NCI-H524 (cell line): ENCODE results near the gene NKX2-3.
A peak's percentile ranks its signal among the peaks of the same experiment; 100 is the strongest.

Experiments
- DNase-seq, 2 experiments: peaks; one replicate each; lab custom pipeline; 2025; lab: John Stamatoyannopoulos, UW

The NKX2-3 gene

GRCh38 chr10:99532687-99533495 is at the start of gene NKX2-3:
Gene NKX2-3, plus strand, starts transcription at chr10:99532942. Its CDS starts 190 bp downstream, at chr10:99533132.
- DNase-seq = peak in 1 of 2 experiments; percentile 66

DNA sequence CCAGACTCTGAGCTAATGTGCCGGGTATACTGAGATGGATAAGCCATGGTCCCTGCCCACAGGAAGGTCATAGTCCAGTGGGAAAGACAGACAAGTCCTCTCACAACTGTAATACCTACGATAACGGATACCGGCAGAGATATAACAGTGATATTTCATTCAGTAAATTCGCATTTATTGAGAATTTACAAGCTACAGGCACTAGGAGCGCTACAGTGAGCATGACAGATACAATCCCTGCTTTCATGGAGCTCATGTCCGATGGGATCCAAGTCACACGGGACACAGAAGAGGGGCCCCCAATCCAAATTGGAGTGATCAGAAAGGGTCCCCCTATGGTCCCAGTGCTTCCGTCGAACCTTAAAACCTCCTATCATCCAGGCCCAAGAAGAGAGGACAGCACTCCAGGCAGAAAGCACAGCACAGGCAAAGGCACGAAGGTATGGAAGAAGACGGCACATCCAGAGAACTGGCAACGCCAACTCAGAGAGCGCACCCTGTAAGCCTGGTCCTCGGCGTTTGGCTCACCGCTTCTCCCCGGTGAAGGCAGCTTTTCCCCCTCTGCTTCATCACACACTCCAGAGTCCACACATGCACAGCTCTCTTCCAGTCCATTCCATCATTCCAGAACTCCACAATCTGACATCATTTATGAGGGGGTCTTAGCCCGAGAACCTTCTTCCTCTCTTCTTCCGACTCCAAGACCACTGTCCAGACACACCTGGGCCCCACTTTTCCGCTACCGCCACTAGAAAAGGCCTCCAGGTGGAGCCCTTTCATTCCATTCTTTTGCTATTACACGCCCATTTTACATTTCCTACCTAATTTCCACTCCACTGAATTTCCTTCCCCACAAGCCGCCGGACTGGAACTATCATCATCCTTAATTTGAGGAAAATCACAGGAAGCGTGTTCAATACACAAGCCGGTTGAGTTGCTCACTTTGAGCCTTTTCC is 47.8 kb upstream of the NKX2-3 start:
- peak in 1 of 2 experiments; percentile 0 for DNase-seq

- DNase-seq = no peak
Observed at GRCh38 chr10:99487125-99487807, 45.5 kb upstream of the NKX2-3 start.

GRCh38 chr10:99489271-99489670 is 43.5 kb upstream of the NKX2-3 start:
- no peak for DNase-seq

- no peak for DNase-seq
Observed at GRCh38 chr10:99497343-99498025, 35.3 kb upstream of the NKX2-3 start.

DNA sequence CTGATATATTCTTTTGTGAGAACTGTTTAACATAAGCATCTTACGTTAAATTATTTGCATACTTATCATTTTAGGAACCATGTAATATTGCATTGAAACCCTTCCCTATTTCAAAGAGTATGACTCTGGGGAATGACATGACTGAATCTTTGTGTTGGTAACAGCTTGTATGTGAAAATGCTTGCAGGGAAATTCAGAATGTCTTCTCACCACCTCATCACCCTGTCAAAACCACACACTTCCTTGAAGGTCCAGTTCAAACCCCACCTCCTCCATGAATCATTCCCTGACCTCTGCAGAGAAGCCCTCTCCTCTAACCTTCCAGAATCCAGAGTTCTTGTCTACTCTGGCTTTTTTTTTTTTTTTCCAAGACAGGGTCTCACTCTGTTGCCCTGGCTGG is 26.3 kb upstream of the NKX2-3 start:
- DNase-seq = no peak

- no peak for DNase-seq
Observed at GRCh38 chr10:99507265-99507664, 25.5 kb upstream of the NKX2-3 start.

DNA sequence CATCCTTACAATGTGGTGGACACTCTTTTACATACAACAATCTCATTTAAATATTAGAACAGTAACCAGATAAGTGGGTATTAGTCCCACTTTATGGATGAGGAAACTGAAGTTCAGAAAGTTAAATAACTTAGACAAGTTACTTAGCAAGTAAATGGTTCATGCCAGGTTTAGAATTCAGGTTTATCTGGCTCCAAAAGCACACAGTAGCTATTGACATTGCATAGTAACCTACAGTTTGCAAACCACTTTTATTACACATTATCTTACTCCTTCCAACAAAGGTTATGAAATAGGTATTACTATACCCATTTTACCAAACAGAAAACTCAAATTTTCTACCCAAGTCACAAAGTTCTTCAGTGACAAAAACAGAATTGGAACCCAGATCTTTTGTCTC is 19.7 kb upstream of the NKX2-3 start:
- no peak for DNase-seq

DNA sequence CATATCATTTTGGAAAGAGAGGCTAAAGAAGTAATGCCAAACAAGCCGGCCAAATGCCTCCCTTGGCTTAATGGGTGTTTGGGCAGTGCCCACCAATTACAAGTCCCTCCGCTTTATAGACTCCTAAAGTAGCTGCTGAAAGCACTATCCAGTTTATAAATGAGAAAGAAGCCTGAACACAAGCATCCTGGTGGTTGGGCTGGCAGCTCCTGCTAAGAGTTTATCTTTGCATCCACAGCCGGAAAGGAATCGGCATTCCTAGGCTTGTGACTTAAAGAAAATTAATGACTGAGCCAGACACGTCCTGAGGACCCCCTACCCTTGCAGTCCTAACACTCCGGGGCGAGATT is 13.1 kb upstream of the NKX2-3 start:
- DNase-seq = no peak

DNA sequence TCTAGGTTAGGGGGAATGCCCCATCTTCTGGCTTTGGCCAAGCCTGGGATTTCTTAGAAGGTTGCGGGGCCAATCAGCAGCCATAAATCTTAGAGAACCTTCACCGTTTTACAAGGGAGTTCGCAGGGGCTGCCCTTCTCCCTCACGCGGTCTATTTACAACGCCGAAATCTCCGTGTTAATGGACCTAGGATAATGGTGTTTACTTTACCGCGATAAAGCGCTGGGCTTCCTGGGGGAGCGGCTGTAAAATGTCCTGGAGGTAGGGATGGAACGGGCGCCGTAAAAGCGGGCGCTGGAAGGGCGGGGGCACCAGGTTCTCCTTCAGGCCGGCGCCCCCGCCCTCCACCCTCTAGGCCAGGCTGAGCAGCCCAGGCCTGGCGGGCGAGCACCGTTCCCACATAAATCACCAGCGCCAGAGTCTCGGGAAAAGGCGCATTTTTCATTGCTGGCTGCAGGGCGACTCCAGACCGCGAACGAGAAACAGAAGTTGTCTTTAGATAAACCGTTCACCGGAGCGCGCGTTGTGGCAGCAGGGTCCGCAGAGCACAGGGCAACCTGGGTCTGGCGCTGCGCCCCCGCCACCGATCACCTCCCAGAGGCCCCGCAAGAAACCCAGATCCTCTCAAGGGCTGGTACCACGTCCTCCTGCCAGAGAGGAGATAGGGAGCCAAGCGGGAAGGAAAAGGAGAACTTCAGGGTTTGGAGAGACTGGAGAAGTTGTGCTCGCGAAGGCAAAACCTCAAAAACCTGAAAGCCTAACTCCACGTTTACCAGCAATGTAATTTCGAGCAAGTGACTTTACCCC is 12.5 kb upstream of the NKX2-3 start:
- no peak for DNase-seq

- DNase-seq = peak in 1 of 2 experiments; percentile 2
Observed at GRCh38 chr10:99520847-99521764, 11.6 kb upstream of the NKX2-3 start.

DNA sequence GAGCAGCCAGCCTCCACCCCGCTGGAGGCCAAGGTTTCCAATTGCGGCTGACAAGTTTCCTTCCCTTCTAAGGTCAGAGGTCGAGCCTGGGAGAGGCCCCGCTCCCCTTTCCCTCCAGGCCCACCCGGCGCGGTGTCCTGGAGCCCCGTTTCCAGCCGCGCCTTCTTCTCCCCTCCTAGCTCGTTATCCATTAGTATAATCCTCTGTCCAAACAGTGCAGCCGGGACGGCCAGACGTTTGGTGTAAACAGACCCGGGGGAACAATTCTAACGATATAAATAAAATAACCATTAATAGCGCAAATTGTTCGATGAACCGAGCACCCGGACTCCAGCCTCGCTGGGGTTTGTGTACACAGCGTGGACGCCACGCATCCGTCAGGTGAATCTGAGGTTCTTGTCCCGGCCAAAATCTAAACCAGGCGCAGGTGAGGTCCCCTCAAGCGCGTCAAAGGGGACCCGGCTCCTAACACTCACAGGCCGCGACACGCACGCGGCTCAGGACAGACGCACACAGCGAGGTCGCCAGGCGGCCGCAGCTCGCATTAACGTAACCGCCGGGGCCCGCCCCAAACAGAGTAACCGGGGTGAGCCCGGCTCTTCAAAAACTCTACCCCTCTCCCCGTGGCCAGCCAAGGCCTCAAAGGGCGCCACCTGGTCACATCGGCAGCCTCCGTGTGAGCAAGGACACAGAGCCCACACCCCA is 10.8 kb upstream of the NKX2-3 start:
- peak in 1 of 2 experiments; percentile 8 for DNase-seq

DNA sequence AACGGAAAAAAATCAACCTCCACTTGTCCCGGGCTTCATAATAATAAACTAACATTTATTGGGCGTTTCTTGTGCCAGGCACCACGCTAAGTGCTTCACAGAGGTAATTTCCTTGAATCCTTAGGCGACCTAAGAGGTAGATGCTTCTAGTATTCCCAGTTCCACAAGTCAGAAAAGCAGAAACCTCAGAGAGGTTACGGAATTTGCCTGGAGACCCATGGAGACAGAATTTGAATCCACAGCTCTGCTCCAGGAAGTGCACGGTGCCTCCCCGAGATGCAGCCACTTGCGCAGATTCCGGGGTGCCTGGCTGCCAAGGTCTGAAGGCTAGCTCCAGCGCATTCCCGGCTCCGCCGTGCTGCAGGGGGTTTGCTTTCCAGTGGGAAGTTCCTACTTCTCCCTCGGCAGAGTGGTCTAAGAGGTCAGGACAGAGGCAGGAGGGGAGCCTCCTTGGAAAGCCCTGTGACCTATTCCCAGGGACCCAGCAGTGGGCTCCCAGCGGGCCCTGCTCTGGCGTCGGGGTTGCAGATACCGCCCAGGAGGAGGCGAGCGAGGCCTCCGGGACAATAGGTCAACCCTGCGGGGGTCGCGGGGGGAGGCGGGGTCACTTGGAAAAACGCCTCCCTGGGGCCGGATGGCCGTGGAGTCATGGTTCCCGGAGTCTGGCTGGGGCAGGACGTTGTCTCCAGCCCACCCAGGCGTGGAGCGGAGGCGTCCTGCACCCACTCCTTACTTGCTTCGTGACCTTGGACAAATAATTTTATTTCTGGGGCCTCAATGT is 10.1 kb upstream of the NKX2-3 start:
- DNase-seq = no peak

DNA sequence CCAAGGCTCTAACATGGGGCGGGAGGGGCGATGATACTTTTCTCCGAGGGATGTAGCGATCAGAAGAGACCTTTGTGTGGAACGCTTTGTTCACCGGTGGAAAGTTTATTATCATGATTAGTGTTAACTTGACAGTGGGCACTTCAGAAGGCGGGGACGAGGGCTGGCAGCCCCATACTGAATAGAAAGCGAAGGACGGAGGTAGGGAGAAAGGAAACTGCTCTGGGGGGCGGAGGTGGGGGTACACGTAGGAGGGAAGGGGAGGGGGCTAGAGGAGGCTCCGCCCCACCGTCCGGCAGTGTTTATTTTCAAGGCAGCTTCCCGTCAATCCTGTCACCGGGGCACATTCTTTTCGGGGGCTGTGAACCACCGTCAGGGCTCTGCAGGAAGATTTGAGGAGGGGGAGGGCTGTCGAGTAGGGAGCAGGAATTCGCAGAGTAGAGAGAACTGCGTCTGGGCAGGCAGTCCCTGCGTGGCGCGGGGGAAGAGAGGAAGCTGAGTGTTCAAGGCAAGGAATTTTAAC is 9.4 kb upstream of the NKX2-3 start:
- no peak for DNase-seq

DNA sequence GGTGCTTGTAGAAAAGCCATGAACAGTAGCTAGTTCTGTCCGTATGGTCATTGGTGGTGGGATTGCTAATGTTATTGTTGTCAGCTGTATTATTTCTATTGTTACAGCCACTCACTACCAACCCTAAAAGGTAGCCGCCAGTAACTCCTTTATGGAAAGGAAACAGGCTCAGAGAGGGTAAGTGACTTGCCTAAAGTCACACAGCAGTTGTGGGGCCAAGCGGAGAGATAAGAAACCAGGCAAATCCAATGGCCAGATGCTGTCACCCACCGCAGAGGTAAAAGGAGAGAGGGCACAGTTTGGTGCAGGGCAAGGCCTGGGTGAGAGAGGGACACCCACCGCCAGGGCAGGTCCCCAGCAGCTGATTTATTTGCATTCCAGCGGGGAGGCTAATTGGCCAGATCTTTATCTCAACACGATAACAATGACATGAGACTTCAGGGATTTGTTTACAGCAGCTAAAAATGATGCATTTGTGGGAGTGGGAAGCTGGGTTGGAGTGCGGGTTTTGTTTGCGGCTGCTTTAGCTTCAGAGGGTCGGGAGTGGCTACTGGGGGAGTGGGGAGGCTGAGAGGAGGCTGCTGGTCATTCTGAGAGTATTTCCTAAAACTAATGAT is 8.6 kb upstream of the NKX2-3 start:
- DNase-seq = no peak

- DNase-seq = no peak
Observed at GRCh38 chr10:99524736-99525380, 7.9 kb upstream of the NKX2-3 start.

DNA sequence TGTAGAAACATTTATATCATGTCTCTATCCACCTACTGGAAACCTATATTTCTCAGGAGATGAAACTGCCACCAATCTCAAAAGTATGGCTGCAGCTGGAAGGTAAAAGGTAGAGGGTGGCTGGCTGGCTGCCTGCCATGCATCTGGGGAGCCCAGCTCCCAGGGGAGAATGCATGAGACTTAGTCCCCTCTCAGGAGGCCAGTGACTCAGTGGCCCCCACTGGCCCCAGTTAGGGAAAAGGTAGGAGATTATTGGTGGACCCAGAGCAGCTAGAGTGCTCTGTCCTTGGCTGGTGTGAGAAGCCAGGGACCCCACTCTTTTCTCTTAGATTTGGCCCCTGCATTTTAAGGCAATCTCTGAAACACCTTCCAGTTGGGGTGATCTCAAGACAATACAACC is 6.8 kb upstream of the NKX2-3 start:
- DNase-seq = no peak
